ENCODE measurements around the gene MEF2D.
A peak's percentile ranks its signal among the peaks of the same experiment; 100 is the strongest.

Gene MEF2D

DNA sequence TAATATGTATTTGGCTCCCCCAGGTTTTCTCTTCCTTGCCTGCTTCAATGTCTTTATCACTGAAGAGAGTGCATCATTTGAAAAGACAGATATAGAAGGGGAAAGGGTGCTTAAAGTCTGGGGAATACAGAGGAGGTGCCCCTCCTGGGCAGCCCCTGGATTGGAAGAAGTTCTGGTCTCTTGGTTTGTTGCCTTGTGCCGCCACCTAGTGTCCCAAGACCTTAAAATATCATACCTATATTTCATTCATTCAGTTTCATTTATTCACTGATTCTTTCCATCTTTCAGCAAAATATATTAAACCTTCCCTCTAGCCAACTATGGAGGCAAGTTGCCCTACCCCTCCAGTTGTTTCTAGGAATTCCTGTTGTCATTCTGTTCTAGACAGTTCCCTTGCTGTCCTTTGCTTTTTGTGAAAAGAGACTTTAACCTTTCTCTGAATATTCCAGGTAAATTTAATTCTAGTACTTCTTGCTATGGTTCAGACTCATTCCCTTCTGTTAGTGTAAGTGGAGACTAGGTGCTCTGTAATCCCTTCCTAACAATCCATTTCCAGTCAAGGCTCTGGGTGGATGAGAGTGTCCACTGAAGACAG is 56.1 kb downstream of the MEF2D start:
- peak; percentile 74 for DNase-seq (ENCODE audit: low spot score)

DNA sequence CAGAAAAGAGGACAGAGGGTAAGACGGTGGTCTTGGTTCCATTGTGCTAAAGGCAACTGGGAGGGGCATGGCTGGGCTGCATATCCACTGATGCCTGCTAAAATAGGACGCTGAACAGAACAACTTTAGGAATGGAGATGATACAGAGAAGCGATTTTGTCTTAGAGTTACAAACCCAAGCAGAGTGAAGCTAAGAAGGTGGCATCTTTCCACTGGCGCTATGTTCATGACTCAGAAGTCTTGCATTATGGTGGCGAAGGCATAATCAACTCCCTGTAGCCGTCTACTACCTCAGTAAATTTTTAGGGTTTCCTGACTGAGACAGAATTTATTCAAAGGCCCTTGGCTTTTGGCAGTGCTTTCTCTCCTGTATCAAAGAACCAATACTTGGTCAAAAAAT is 57.3 kb downstream of the MEF2D start:
- no peak for DNase-seq (ENCODE audit: low spot score)

- no peak for DNase-seq (ENCODE audit: low spot score)
Observed at GRCh38 chr1:156440654-156441437, 59.7 kb downstream of the MEF2D start.

GRCh38 chr1:156439777-156440183 is 60.8 kb downstream of the MEF2D start:
- no peak for DNase-seq (ENCODE audit: low spot score)

GRCh38 chr1:156439036-156439776 is 61.4 kb downstream of the MEF2D start:
- no peak for DNase-seq (ENCODE audit: low spot score)

DNA sequence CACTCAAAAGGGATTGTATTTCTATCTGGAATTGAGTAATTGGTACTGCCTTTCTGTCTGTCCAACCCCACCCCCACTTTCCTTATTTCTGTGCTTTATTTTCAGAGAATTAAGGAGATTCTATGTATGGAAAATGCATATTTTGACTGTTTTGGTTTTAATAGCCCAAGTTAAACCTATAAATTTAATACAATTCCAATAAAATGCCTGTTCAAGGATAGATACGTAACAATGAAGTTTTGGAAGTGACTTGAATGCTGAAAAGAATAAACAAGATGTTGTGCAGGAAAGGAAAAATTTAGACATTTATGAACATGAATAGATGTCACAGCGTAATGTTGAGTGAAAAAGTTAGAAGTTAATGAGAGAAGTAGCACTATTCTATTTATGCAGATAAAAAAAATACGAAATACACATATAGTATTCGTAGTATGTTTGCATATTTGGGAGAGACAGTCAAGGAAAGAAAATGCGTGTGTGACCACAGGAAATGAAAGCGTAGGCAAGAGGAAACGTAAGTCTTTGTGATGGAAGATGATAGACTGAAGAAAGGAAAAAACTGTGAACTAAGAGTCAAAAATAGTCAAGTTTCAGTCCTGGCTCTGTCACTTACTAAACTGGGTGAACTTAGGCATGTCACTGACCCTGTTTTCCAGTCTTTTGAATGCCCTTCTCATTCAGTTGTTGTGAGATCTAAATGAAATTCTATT is 62.1 kb downstream of the MEF2D start:
- DNase-seq (ENCODE audit: low spot score) = no peak

DNA sequence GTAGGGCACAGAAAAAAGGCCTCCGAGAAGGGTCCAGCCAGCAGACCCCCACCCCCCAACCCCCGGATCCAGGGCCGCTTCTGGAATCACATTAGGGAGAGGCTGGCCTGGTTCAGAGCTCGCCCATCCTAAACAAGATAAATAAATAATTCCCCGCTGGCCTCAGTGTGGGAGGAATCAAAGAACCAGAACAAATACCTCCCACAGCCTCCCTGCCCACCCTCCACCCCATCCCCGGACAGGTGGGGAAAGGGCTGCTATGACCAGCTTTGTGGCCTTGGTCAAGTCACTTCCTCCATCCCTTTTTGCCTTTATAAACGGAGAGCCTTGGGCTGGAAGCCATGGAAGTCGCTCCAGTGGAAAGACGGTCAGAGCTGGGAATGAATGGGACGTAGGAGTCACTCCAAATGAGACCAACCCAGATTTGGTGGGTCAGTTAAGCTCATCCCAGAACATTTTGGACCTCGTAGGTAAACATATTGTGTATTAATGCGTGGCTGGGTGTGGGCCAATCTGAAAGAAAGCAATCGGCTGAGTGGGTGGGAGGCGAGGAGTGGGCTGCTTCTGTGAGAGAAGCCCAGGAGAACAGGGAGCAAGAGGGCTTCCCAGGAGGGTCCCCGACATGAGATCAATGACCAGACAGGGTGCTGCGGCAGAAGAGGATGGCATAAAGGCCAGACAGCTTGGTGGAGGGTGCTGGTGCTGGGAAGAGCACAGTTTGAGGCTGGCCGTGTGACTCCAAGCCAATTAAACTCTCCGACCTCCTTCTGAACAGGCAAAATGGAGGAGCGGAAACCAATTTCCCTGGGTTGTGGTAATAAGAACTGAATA is 63.3 kb downstream of the MEF2D start:
- DNase-seq (ENCODE audit: low spot score) = no peak

DNA sequence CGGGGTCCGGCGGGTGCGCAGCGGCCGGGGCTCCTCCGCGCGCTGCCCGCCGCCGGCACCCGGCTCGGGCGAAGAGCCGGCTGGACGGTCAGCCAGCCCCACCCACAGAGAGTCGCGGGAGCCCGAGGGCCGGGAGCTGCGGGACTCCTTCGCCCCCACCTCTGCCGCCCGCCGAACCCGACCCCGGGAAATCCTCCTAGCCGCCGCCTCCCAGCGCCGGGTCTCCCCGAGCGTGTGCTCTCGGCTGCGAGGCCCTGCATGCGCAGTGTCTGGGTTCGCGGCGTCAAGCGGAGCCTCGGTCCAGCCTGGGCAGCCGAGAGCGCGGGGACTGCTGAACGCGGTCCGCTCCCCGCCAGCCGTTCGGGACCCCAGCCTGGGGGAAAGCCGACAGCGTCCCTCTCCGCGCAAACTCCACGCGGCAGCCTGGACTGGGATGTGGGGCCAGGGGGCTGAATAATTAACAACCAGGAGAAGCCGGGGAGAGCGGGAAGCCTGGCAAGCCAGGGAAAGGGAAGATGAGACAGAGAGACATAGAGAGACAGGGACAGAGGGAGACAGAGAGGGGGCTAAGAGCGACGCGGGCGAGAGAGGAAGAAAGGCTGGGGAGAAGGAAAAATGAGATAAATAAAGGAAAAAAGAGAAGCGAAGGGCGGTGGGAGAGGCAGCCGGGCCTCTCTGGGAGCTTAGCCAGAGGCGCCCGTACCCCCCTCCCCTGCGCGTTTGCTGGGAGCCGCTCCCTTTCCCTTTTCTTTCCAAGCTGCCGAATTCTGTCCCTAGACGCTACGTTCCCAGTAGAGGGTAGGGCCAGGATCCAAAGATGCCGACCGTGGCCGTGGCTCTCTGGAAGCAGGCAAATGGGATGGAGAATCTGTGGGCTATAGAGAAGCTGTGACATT is 64.2 kb downstream of the MEF2D start:
- no peak for DNase-seq (ENCODE audit: low spot score)

- DNase-seq (ENCODE audit: low spot score) = no peak
Observed at GRCh38 chr1:156435545-156436140, 64.9 kb downstream of the MEF2D start.

DNA sequence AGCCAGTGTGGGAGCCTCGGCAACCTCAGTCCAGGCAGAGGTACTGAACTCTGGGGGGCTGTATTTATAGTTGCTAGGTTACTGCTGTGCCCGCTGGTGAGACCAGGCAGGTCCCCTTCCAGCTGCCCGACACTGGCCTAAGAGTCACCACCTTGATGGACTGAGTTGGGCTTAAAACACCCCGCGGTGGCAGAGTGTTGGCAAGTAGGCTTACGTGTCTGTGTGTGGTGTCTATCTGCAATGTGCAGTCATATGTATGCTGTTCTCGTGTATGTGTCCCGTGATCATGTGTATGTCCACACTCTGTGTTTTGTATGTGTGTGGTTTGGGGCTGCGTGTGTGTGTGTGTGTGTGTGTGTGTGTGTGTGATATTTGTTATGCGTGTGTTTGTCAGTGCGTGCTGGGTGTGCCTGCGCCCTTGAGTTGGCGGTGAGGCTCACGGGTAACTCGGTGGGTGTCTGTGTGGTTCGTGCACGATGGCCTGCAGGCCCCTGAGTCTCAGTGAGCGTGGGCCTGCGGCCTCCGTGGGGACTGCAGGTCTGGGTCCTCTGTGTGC is 65.5 kb downstream of the MEF2D start:
- no peak for DNase-seq (ENCODE audit: low spot score)

GRCh38 chr1:156433602-156434001 is 67.0 kb downstream of the MEF2D start:
- no peak for DNase-seq (ENCODE audit: low spot score)

DNA sequence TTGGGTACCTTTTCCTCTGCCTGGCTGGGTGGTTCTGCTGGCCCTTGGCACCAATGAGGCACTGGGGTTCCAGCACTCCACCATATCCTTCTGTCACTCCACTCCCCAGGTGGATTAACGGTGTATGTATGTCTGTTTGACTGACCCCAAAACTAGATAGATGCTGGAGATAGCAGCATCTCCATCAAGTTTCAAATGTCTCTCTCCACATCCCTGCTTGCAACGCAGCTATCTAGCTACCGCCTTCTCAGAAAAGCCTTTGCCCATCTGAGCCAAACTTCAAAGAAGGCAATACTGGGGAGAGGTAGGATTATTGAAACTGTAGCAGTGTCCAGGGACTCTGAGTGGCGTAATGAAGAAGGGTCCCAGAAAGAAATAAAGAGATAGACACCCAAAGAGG is 67.5 kb downstream of the MEF2D start:
- no peak for DNase-seq (ENCODE audit: low spot score)

DNA sequence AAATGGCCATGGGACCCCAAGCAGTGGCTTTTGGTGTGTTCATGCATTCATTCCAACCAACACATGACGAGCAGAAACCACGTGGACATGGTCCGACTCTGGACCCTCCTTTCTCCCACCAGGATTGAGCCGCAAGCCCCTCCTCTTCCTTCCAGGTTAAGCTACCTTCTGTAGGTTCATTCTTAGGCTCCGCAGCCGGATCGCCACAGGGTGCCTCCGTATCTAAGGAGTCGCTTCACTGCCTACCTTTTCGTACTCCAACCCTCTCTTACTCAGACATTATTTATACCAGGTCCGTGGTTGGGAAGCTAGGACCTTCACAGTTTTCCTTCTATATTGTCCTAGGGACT is 67.9 kb downstream of the MEF2D start:
- DNase-seq (ENCODE audit: low spot score) = no peak

DNA sequence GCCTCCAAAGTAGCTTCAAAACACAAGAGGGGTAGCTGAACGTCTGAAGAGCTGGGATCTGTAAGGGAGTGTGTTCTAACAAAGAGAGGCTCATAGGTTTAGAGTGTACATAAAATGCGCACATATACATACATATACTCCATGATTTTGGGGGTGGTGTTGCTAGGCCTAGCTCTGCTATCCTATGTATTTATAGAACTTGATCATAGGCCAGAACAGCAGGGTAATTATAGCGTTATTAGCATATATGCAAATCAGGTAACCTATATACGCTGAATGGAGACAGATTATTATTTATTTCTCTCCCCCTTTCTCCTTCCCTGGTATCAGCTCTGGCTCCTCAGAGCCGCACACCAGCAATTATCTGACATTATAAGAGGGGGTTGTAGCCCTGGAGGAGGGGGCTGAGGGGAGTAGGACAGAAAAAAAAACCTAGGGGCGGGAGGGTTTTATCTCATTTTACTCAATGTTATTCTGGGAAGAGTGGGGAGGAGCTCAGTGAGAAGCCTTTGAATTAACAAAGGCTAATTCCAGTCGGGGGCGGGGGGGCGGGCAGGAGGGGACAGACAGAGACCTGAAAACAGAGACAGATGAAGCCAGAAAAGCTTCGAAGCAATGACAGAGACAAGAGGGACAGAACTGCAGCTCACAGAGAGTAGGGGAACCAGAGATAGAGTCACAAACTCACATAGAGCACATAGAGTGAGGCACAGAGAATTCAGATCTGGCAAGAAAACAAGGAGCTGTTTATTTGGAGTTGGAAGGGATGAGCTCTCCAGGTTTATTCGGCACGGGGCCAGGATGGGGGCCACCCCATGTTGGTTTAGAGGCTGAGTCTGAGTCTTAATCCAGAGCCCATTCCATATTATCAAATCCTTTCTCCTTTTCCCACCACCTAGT is 68.6 kb downstream of the MEF2D start:
- no peak for DNase-seq (ENCODE audit: low spot score)

DNA sequence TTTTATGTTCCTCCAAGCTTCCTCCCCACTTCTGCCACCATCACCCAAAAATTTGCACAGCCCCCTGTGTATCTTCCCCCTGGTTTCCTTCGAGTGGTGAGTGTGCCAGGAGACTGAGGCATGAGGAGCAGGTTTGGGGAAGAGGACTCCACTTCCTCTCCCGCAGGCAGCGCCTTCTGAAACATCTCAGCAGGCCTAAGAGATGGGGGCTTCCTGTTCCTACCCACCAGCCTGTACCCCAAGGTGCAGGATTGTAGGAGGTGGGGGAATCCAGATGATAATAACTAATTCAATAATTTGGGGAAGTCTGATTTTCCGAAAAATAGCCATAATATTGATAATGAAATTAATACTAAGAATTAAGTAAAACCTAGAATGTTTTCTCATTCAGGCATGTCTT is 69.2 kb downstream of the MEF2D start:
- DNase-seq (ENCODE audit: low spot score) = no peak

GRCh38 chr1:156430866-156431265 is 69.7 kb downstream of the MEF2D start:
- DNase-seq (ENCODE audit: low spot score) = no peak

GRCh38 chr1:156430303-156430702 is 70.3 kb downstream of the MEF2D start:
- DNase-seq (ENCODE audit: low spot score) = peak; percentile 31

- DNase-seq (ENCODE audit: low spot score) = no peak
Observed at GRCh38 chr1:156429313-156430060, 71.1 kb downstream of the MEF2D start.

Data from SK-N-DZ (cell line).